ENCODE measurements around the gene SLIT1.

SLIT1 gene

DNA sequence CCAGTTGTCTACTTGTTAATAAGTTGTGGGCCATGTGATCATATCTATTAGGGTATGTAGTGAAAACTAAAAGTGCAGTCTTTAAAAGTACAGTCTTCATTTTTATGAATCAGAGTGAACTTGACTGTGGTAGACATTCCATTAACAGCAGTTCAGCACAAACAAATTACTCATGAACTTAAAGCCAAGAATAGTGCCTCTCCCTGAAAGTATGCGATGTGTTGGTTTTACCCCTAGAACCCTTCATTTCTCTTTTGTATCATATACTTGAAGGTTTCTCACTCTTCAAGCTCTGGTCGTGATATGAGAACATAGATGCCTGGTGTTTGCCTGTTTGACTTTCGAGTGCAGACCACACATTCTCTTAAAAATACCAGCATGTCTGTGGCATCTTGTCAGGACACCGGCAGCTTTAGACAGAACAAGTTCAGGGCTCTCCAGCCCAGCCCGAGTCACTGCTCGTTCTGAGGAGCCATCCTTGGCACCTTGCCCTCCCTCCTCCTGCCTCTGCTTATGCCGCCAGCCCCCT, 194.4 kb downstream of the SLIT1 start:
- DNase-seq (ENCODE audit: low read depth) = peak; percentile 49
- TF ChIP-seq, protein P1, sequence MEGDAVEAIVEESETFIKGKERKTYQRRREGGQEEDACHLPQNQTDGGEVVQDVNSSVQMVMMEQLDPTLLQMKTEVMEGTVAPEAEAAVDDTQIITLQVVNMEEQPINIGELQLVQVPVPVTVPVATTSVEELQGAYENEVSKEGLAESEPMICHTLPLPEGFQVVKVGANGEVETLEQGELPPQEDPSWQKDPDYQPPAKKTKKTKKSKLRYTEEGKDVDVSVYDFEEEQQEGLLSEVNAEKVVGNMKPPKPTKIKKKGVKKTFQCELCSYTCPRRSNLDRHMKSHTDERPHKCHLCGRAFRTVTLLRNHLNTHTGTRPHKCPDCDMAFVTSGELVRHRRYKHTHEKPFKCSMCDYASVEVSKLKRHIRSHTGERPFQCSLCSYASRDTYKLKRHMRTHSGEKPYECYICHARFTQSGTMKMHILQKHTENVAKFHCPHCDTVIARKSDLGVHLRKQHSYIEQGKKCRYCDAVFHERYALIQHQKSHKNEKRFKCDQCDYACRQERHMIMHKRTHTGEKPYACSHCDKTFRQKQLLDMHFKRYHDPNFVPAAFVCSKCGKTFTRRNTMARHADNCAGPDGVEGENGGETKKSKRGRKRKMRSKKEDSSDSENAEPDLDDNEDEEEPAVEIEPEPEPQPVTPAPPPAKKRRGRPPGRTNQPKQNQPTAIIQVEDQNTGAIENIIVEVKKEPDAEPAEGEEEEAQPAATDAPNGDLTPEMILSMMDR (IDR thresholded peaks at IDR 0.05; ENCODE audit: control insufficient read depth, insufficient read depth, low read depth, low read length, missing control alignments) = no peak
- no peak overlapping the region for H3K4me3 ChIP-seq (ENCODE audit: control insufficient read depth, low read depth, low read length)

DNA sequence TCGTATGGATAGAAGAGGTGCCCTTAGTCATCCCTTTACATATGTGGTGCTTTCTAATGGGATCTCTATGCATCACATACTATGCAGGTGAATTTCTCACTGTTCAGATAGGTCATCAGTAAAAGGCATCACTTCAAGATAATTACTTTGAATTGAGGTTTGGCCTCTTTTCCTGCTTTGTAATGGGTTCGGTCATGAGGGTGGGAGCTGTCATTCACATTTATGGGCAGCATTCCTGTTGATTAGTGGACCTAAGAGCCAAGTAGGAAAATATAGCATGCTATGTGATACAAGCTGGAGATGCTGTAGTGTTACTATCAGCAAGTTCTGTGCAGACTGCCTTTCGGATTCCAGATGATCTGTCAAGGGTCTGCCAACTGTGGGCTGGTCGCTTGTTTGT, 197.3 kb downstream of the SLIT1 start:
- TF ChIP-seq, protein P1 (IDR thresholded peaks at IDR 0.05; ENCODE audit: control insufficient read depth, insufficient read depth, low read depth, low read length, missing control alignments) = no peak
- no peak for DNase-seq (ENCODE audit: low read depth)

DNA sequence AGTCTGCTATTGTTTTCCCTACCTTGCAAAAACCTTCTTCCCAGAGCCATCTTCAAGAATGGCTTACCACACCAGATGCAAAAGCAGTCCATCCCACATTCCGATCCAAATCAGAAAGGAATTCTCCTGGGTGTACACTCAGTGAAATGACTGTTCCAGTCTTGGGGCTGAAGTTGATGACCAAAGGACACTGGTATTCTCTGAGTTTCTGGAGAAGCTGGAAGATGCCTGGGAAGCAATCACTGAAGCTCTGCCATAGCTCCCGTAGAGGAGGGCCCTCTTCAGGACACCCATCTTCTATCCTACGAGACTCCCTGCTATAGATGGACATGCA, 197.9 kb downstream of the SLIT1 start:
- DNase-seq (ENCODE audit: low read depth) = peak; percentile 14
- H3K4me3 ChIP-seq (ENCODE audit: control insufficient read depth, low read depth, low read length) = no peak overlapping the region
- TF ChIP-seq, protein P1 (IDR thresholded peaks at IDR 0.05; ENCODE audit: control insufficient read depth, insufficient read depth, low read depth, low read length, missing control alignments) = no peak

More for the DNA sequence above, 197.3 kb downstream of the SLIT1 start:
- H3K4me3 ChIP-seq (ENCODE audit: control insufficient read depth, low read depth, low read length) = no peak overlapping the region

DNA sequence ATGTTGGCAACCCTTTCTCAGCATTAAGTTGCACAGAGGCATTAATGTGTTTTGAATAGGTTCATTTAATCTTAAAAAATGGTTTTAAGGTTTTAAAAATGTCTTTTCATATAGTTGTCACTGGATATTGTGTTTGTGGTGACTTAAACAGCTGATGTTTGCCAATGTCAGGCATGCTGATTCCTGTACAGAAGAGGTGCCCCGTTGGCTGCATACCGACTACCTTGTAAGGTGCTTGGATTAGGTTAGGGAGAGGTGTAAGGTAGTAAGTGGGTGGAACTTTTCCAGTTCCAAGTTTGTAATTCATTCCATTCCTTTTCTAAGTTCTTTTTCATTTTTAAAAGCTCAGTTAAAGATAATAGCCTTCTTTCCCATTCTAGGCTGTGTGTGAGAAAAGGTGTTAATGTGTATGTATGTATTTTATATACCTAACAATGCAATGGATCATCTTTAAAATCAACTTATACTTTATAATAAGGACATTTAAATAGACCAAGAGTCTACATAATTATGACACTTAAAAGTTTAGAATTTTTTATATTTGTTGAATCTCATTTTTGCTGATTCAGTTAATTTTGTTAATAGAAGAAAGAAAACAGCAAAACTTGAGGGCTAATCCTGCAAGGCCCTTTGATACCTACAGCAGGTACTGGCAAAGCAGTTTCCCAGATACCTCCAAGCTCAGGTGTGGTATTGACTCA, 198.5 kb downstream of the SLIT1 start:
- H3K4me3 ChIP-seq (ENCODE audit: control insufficient read depth, low read depth, low read length) = no peak overlapping the region
- TF ChIP-seq, protein P1 (IDR thresholded peaks at IDR 0.05; ENCODE audit: control insufficient read depth, insufficient read depth, low read depth, low read length, missing control alignments) = no peak
- DNase-seq (ENCODE audit: low read depth) = no peak

DNA sequence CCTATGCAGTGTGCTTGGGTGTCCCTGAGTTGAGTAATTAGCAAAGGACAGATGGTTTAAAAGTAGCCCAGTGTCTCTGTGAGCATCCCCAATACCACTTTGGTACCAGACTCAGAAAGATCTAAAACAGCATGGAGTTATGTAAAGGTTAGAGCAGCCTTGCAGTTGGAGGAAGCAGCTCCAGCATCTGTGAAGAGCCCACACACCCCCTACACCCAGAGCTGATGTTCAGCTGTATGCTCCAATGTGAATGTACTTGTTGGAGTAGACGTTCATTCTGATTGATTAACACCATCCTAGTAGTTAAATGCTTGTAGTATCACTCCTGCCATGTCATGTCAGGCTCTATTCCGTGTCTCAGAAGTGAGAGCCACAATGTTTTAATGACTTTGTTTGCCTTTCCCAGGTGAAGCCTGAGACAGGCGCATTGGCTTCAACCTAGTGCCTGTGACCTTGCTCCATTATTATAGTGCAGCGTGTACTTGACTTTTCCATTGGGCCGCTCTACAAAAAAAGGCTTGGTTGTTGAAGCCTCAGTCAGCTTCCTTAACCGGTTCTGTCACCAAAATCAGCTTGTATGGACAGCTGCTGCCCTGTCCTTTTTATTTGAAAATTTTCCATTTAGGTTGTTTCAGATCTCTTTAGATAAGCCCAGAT, 199.4 kb downstream of the SLIT1 start:
- H3K4me3 ChIP-seq (ENCODE audit: control insufficient read depth, low read depth, low read length) = no peak overlapping the region
- DNase-seq (ENCODE audit: low read depth) = no peak
- TF ChIP-seq, protein P1 (IDR thresholded peaks at IDR 0.05; ENCODE audit: control insufficient read depth, insufficient read depth, low read depth, low read length, missing control alignments) = no peak

DNA sequence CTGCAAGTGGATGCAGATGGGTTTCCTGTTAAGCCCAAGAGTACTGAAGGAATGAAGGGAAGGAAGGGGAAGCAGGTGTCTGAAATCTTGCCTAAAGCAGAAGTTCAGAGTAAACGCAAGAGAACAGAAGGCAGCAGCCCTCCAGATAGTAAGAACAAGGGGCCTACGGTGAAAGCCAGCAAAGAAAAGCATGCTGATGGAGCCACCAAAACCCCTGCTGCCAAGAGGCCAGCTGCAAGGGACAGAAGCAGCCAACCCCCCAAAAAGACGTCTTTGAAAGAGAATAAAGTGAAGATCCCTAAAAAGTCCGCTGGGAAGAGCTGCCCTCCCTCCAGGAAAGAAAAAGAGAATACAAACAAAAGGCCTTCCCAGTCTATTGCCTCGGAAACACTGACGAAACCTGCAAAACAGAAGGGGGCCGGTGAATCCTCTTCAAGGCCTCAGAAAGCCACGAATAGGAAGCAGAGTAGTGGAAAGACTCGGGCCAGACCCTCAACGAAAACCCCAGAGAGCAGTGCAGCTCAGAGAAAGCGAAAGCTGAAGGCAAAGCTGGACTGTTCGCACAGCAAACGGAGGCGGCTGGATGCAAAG, 201.1 kb downstream of the SLIT1 start:
- no peak for DNase-seq (ENCODE audit: low read depth)
- TF ChIP-seq, protein P1 (IDR thresholded peaks at IDR 0.05; ENCODE audit: control insufficient read depth, insufficient read depth, low read depth, low read length, missing control alignments) = no peak
- no peak overlapping the region for H3K4me3 ChIP-seq (ENCODE audit: control insufficient read depth, low read depth, low read length)
